Fibroblast of the aortic adventitia (primary cell): ENCODE results near the gene SLC6A7. TPM values are rescaled to one million over a fixed set of nuclear protein-coding genes. Genes with fewer than 3 reads are reported as not detected.
A peak's percentile ranks its signal among the peaks of the same experiment; 100 is the strongest.

Source experiments
- DNase-seq: peaks from one replicate; pipeline ENCODE4 v3.0.0-alpha.2; 2010; ENCODE audit warnings: low read depth
- H3K4me3 ChIP-seq: 2 replicates; pipeline ENCODE4 v1.5.1; 2011; ENCODE audit warnings: low read depth, mild to moderate bottlenecking, control low read depth, low read length, moderate library complexity
- CTCF ChIP-seq: IDR thresholded peaks from 2 replicates; pipeline ENCODE4 v1.5.1; 2011; ENCODE audit warnings: mild to moderate bottlenecking, low read length, control low read depth, inconsistent platforms; ENCODE audit not compliant: insufficient read depth
- total RNA-seq: library from RNA; depleted of rRNA; stranded (reverse); fragments of >200 nt; gene quantifications from 2 replicates; pipeline ENCODE4 v1.2.3, GENCODE V29; 2012; ENCODE audit warnings: low replicate concordance

SLC6A7 gene
- total RNA-seq, 1 donor = not detected

- TF ChIP-seq CTCF = no peak
- no peak for DNase-seq
- no peak overlapping the region for H3K4me3 ChIP-seq
Observed at GRCh38 chr5:150160448-150161081, 29.3 kb upstream of the SLC6A7 start.

DNA sequence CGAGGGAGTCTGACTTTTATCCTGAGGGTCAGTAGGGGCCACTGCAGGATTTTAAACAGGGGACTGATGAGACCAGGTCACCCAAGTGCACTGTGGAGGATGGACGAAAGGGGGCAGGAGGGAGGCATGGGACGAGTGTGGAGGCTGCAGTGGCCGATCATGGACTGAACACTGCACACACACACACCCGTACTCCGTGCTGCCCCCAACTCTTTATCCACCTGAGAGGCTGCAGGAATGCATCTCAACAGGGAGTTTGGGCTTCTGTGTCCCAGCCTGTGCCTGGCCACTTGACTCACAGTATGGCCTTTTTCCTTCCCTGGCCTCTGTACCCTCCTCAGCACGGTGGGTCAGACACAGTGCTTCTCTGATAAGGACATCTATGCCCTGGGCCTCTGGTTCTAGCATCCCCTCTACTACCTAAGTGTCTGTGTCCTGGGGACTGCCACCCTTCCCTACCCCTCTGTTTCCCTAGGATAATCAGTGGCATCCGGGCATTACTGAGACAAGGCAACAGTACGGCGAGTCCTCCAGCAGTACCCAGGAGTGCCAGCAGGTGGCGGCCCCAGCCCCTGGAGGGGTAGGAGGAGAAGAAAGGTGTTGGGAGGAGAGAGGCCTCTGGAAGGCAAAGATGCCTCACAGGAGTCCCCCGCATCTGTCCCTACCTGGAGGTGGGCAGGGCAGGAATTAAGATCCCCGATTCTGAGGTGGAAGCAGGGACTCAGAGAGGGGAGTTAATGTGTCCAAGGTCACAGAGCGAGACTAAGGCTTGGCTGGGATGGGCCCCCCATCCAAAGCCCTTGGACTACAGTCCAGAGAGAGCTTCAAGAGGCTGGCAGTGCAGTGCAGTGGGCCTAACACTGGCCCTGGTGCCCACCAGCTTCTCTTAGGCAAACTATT lies 28.4 kb upstream of the SLC6A7 start:
- H3K4me3 ChIP-seq = no peak overlapping the region
- peak; percentile 98 for TF ChIP-seq CTCF
- peak; percentile 75 for DNase-seq

DNA sequence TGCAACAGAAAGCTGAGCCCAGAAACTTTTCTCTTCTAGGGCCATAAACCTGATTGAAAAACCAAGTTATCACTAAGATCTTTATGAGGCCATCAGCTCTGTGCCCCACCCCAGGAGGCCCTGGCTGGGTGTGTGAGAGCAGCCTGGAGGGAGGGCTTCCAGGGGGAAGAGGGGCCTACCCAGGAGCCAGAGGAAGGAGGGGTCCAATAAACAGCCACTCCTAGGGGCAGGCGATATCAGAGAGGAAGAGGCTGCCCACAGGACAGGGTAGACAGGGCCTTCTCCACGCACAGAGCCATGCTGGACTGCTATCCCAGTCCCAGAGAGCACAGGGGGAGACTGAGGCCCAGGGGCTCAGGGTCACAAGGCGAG lies 27.7 kb upstream of the SLC6A7 start:
- no peak for TF ChIP-seq CTCF
- H3K4me3 ChIP-seq = no peak overlapping the region
- DNase-seq = no peak

DNA sequence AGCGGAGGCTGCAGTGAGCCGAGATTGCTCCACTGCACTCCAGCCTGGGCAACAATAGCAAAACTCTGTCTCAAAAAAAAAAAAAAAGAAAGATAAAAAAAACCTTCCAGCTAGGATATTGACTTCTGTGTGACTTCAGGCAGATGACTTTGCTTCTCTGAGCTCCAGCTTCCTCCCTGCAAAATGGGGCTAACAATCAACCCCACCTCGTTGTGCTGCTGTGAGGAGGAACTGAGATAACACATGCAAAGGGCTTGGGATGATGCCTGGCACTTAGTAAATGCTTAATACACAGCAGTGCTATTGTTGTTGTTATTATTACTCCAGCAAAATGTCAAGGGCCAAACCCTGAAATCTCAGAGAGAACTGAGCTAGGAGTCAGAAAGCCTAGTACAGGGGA lies 26.8 kb upstream of the SLC6A7 start:
- TF ChIP-seq CTCF = no peak
- no peak overlapping the region for H3K4me3 ChIP-seq
- DNase-seq = no peak

DNA sequence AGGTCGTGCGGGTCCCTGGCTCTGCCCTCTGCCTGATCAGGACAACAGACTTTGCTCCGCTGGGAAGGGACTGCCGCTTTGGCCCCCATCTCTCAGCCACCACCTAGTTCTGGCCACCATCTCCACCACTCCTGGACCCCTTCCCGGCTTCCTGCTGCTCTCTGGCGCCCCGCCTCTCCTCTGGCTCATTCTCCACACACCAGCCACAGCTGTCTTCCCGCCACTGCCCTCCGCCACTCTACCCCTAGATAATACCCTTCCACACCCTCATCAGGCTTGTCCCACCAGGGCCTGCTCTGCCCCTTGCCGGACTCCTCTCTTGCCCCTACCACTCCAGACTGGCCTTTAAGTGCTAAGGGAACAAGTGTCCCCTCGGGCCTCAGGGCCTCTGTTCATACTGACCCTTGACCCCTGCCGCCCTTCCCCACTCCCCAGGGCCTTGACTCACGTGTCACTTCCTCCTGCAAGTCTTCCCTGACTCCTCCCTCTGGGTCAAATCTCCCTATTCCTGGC lies 26.3 kb upstream of the SLC6A7 start:
- DNase-seq = peak; percentile 45
- H3K4me3 ChIP-seq = no peak overlapping the region
- peak; percentile 49 for TF ChIP-seq CTCF

DNA sequence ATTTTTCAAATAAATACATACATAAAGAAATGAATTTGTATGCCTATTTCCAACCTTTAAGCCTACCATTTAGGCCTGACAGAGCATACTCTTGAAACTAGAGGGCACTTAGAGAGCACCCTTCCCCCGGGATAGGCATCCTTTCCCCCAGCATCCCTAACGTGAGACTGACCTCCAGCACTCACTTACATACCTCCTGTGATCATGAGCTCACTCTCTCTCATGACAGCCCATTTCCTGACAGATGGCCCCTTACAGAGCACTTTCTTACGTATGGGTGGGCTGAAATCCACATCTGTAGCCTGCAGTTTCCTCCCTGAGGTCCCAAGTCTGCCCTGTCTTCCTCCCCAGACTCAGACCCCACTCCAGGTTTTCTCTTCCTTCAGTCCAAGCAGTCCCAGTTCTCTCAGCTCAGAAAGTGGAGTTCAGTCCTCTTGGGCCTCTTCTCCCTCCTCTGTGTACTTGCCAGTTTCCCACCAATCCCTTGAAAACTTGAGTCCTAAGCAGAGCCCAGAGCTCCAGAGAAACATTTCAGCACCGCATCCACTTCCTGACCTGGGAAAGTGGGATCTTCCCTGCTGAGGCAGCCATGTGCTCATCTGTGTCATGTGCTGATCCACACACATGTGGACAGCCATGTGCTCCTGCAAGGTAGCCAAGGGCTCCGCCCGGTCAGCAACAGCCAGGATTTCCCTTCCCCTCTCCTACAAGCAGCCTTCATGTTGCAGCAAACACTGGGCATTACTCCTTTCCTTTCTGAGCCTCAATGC lies 25.5 kb upstream of the SLC6A7 start:
- peak; percentile 60 for DNase-seq
- H3K4me3 ChIP-seq = no peak overlapping the region
- TF ChIP-seq CTCF = no peak
